G401.6 (cell line): ENCODE data around the gene CREBL2.
"Not testable (repeated sequence)": the region's sequence is repeated elsewhere in the genome, so short reads cannot be mapped to it uniquely, and the experiment has no call there.

Experiments
- FAIRE-seq: peaks from 2 replicates; lab custom pipeline; 2012; peaks lifted over from hg19 to GRCh38; lab: Jason Lieb, UNC

Gene CREBL2

GRCh38 chr12:12611512-12612306, at the start of gene CREBL2:
TSS of gene CREBL2 (plus strand) at chr12:12611876. CDS start at chr12:12612173, 297 bp downstream.
- FAIRE-seq = peak; percentile 94

- no peak for FAIRE-seq
Measured at GRCh38 chr12:12562016-12562483, 49.6 kb upstream of the CREBL2 start.

- FAIRE-seq = no peak
Measured at GRCh38 chr12:12562585-12563261, 49.0 kb upstream of the CREBL2 start, which contains the start of gene DUSP16. TSS of gene DUSP16 (minus strand) at chr12:12562863. CDS start at chr12:12521098, 41,765 bp downstream.

- no peak for FAIRE-seq
Measured at GRCh38 chr12:12563290-12563928, 48.3 kb upstream of the CREBL2 start.

- no peak for FAIRE-seq
Measured at GRCh38 chr12:12564911-12565310, 46.8 kb upstream of the CREBL2 start.

- not testable (repeated sequence) for FAIRE-seq
Measured at GRCh38 chr12:12565971-12566370, 45.7 kb upstream of the CREBL2 start.

- no peak for FAIRE-seq
Measured at GRCh38 chr12:12572659-12573058, 39.0 kb upstream of the CREBL2 start.

- no peak for FAIRE-seq
Measured at GRCh38 chr12:12577786-12578185, 33.9 kb upstream of the CREBL2 start.

- FAIRE-seq = not testable (repeated sequence)
Measured at GRCh38 chr12:12580716-12581115, 31.0 kb upstream of the CREBL2 start.

- no peak for FAIRE-seq
Measured at GRCh38 chr12:12582193-12582881, 29.3 kb upstream of the CREBL2 start.

- FAIRE-seq = no peak
Measured at GRCh38 chr12:12582895-12583303, 28.8 kb upstream of the CREBL2 start.

GRCh38 chr12:12583510-12584178, 28.0 kb upstream of the CREBL2 start:
- FAIRE-seq = no peak

GRCh38 chr12:12585115-12585863, 26.4 kb upstream of the CREBL2 start:
- FAIRE-seq = no peak

- FAIRE-seq = no peak
Measured at GRCh38 chr12:12586879-12587675, 24.6 kb upstream of the CREBL2 start.

- no peak for FAIRE-seq
Measured at GRCh38 chr12:12587878-12588277, 23.8 kb upstream of the CREBL2 start.

- FAIRE-seq = not testable (repeated sequence)
Measured at GRCh38 chr12:12588436-12588835, 23.2 kb upstream of the CREBL2 start.

- FAIRE-seq = no peak
Measured at GRCh38 chr12:12590961-12591360, 20.7 kb upstream of the CREBL2 start.

- no peak for FAIRE-seq
Measured at GRCh38 chr12:12592930-12593329, 18.7 kb upstream of the CREBL2 start.

- not testable (repeated sequence) for FAIRE-seq
Measured at GRCh38 chr12:12595929-12596328, 15.7 kb upstream of the CREBL2 start.

GRCh38 chr12:12596598-12596997, 15.1 kb upstream of the CREBL2 start:
- not testable (repeated sequence) for FAIRE-seq
